ENCODE measurements around the gene PCDHB8. TPM values are rescaled to one million over a fixed set of nuclear protein-coding genes. Genes with fewer than 3 reads are reported as not detected.
"Not testable (repeated sequence)": the region's sequence is repeated elsewhere in the genome, so short reads cannot be mapped to it uniquely, and the experiment has no call there.

PCDHB8 gene
- total RNA-seq, 1 donor from 2014 or later = 19.8 TPM

GRCh38 chr5:141150224-141150992 lies 27.2 kb upstream of the PCDHB8 start:
- Mint-ChIP-seq H3K4me3 (ENCODE audit: unreplicated experiment) (no peak overlapping the region), H3K4me1 (ENCODE audit: low read depth, unreplicated experiment) (no peaks in the 10 kb centered on the region), H3K36me3 (ENCODE audit: unreplicated experiment) (peaks cover 47% of the 10 kb centered on the region), H3K9me3 (ENCODE audit: unreplicated experiment) (peaks cover 13% of the 10 kb centered on the region), H3K27me3 (ENCODE audit: unreplicated experiment) (peaks cover 3% of the 10 kb centered on the region), H3K27ac (ENCODE audit: unreplicated experiment) (no peak overlapping the region)
- TF ChIP-seq, protein P1, sequence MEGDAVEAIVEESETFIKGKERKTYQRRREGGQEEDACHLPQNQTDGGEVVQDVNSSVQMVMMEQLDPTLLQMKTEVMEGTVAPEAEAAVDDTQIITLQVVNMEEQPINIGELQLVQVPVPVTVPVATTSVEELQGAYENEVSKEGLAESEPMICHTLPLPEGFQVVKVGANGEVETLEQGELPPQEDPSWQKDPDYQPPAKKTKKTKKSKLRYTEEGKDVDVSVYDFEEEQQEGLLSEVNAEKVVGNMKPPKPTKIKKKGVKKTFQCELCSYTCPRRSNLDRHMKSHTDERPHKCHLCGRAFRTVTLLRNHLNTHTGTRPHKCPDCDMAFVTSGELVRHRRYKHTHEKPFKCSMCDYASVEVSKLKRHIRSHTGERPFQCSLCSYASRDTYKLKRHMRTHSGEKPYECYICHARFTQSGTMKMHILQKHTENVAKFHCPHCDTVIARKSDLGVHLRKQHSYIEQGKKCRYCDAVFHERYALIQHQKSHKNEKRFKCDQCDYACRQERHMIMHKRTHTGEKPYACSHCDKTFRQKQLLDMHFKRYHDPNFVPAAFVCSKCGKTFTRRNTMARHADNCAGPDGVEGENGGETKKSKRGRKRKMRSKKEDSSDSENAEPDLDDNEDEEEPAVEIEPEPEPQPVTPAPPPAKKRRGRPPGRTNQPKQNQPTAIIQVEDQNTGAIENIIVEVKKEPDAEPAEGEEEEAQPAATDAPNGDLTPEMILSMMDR (IDR thresholded peaks at IDR 0.05; ENCODE audit: partially characterized antibody, unreplicated experiment) = no peak
- DNase-seq = no peak

- Mint-ChIP-seq H3K4me3 (ENCODE audit: unreplicated experiment) (no peak overlapping the region), H3K36me3 (ENCODE audit: unreplicated experiment) (peaks cover 51% of the 10 kb centered on the region), H3K9me3 (ENCODE audit: unreplicated experiment) (peaks cover 16% of the 10 kb centered on the region)
These were observed 26.6 kb upstream of the PCDHB8 start for GRCh38 chr5:141150993-141151325.

GRCh38 chr5:141151632-141152031 lies 26.0 kb upstream of the PCDHB8 start:
- DNase-seq; H3K4me3 Mint-ChIP-seq (ENCODE audit: unreplicated experiment); H3K27me3 Mint-ChIP-seq (ENCODE audit: unreplicated experiment); H3K4me1 Mint-ChIP-seq (ENCODE audit: low read depth, unreplicated experiment); H3K27ac Mint-ChIP-seq (ENCODE audit: unreplicated experiment): not testable (repeated sequence)
- H3K9me3 Mint-ChIP-seq (ENCODE audit: unreplicated experiment) = peaks cover 22% of the 10 kb centered on the region
- H3K36me3 Mint-ChIP-seq (ENCODE audit: unreplicated experiment) = peaks cover 54% of the 10 kb centered on the region

More at GRCh38 chr5:141150993-141151325, 26.6 kb upstream of the PCDHB8 start:
- H3K4me1 Mint-ChIP-seq (ENCODE audit: low read depth, unreplicated experiment) = no peaks in the 10 kb centered on the region
- H3K27ac Mint-ChIP-seq (ENCODE audit: unreplicated experiment) = no peak overlapping the region
- TF ChIP-seq, protein P1 (IDR thresholded peaks at IDR 0.05; ENCODE audit: partially characterized antibody, unreplicated experiment) = no peak
- peaks cover 3% of the 10 kb centered on the region for H3K27me3 Mint-ChIP-seq (ENCODE audit: unreplicated experiment)
- no peak for DNase-seq

GRCh38 chr5:141152096-141152495 lies 25.5 kb upstream of the PCDHB8 start:
- H3K27ac Mint-ChIP-seq (ENCODE audit: unreplicated experiment); H3K4me1 Mint-ChIP-seq (ENCODE audit: low read depth, unreplicated experiment); DNase-seq; H3K27me3 Mint-ChIP-seq (ENCODE audit: unreplicated experiment); H3K4me3 Mint-ChIP-seq (ENCODE audit: unreplicated experiment): not testable (repeated sequence)
- Mint-ChIP-seq H3K36me3 (ENCODE audit: unreplicated experiment) (peaks cover 58% of the 10 kb centered on the region), H3K9me3 (ENCODE audit: unreplicated experiment) (peaks cover 25% of the 10 kb centered on the region)

- Mint-ChIP-seq H3K4me3 (ENCODE audit: unreplicated experiment) (peak overlapping the region; percentile 90), H3K4me1 (ENCODE audit: low read depth, unreplicated experiment) (no peaks in the 10 kb centered on the region), H3K36me3 (ENCODE audit: unreplicated experiment) (peaks cover 48% of the 10 kb centered on the region), H3K9me3 (ENCODE audit: unreplicated experiment) (peaks cover 24% of the 10 kb centered on the region), H3K27me3 (ENCODE audit: unreplicated experiment) (peaks cover 6% of the 10 kb centered on the region), H3K27ac (ENCODE audit: unreplicated experiment) (peak overlapping the region; percentile 72)
- DNase-seq = peak; percentile 50
- TF ChIP-seq, protein P1 (IDR thresholded peaks at IDR 0.05; ENCODE audit: partially characterized antibody, unreplicated experiment) = peak; percentile 59
These were observed 21.8 kb upstream of the PCDHB8 start for GRCh38 chr5:141155540-141156374.

DNA sequence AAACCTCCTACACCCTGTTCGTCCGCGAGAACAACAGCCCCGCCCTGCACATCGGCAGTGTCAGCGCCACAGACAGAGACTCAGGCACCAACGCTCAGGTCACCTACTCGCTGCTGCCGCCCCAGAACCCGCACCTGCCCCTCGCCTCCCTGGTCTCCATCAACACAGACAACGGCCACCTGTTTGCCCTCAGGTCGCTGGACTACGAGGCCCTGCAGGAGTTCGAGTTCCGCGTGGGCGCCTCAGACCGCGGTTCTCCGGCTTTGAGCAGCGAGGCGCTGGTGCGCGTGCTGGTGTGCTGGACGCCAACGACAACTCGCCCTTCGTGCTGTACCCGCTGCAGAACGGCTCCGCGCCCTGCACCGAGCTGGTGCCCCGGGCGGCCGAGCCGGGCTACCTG lies 20.2 kb upstream of the PCDHB8 start:
- not testable (repeated sequence) for H3K4me1 Mint-ChIP-seq (ENCODE audit: low read depth, unreplicated experiment); DNase-seq; H3K27me3 Mint-ChIP-seq (ENCODE audit: unreplicated experiment)
- H3K36me3 Mint-ChIP-seq (ENCODE audit: unreplicated experiment) = peaks cover 37% of the 10 kb centered on the region
- peak overlapping the region; percentile 3 for H3K4me3 Mint-ChIP-seq (ENCODE audit: unreplicated experiment)
- H3K9me3 Mint-ChIP-seq (ENCODE audit: unreplicated experiment) = peaks cover 22% of the 10 kb centered on the region
- H3K27ac Mint-ChIP-seq (ENCODE audit: unreplicated experiment) = peak overlapping the region; percentile 22

DNA sequence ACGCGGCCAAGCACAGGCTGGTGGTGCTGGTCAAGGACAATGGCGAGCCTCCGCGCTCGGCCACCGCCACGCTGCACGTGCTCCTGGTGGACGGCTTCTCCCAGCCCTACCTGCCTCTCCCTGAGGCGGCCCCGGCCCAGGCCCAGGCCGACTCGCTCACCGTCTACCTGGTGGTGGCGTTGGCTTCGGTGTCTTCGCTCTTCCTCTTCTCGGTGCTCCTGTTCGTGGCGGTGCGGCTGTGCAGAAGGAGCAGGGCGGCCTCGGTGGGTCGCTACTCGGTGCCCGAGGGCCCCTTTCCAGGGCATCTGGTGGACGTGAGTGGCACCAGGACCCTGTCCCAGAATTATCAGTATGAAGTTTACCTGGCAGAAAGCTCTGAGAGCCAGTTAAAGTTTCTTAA lies 19.7 kb upstream of the PCDHB8 start:
- not testable (repeated sequence) for DNase-seq; H3K4me1 Mint-ChIP-seq (ENCODE audit: low read depth, unreplicated experiment); H3K27me3 Mint-ChIP-seq (ENCODE audit: unreplicated experiment); H3K27ac Mint-ChIP-seq (ENCODE audit: unreplicated experiment); H3K4me3 Mint-ChIP-seq (ENCODE audit: unreplicated experiment)
- Mint-ChIP-seq H3K9me3 (ENCODE audit: unreplicated experiment) (peaks cover 20% of the 10 kb centered on the region), H3K36me3 (ENCODE audit: unreplicated experiment) (peaks cover 32% of the 10 kb centered on the region)
